K562 (cell line): ENCODE measurements around the gene EIF2S3.

Source experiments
- CTCF ChIP-seq, 3 experiments: IDR thresholded peaks in 2 of 3; conservative IDR thresholded peaks in 1 of 3; 2 replicates each; pipeline ENCODE4 v1.5.1; 2011 to 2012; ENCODE audit warnings: low read length in 3 of 3, mild to moderate bottlenecking in 3 of 3, control low read depth in 2 of 3, improper control_type of control experiment in 1 of 3, inconsistent platforms in 1 of 3, low read depth in 1 of 3, mixed read lengths in 1 of 3, moderate library complexity in 1 of 3; ENCODE audit not compliant: insufficient read depth in 2 of 3
- EZH2 ChIP-seq: IDR thresholded peaks from 2 replicates; pipeline ENCODE4 v1.6.1; 2012; ENCODE audit warnings: low read depth, mild to moderate bottlenecking, inconsistent platforms, low read length, borderline replicate concordance
- GATAD2A ChIP-seq: fragments of 450-650 bp; IDR thresholded peaks from 2 replicates; pipeline ENCODE4 v1.6.1; 2017
- LARP7 ChIP-seq: fragments of 450-650 bp; IDR thresholded peaks from 2 replicates; pipeline ENCODE4 v1.6.1; 2016
- MBD1 ChIP-seq: fragments of 250-450 bp; sonication (Bioruptor Pico); IDR thresholded peaks from 2 replicates; pipeline ENCODE4 v1.8.0; 2022; ENCODE audit warnings: inconsistent platforms
- MCM7 ChIP-seq, 2 experiments: fragments of 450-650 bp; IDR thresholded peaks; 2 replicates each; pipeline ENCODE4 v1.6.1; 2016 to 2018
- MYC ChIP-seq, 2 experiments: fragments of 250-450 bp in 1 of 2; sonication (Bioruptor Pico) in 1 of 2; IDR thresholded peaks; 2 replicates each; pipeline versions ENCODE4 v1.5.1 to v1.6.1; 2012 to 2021; ENCODE audit warnings: low read depth in 2 of 2, borderline replicate concordance in 1 of 2, improper control_type of control experiment in 1 of 2, low read length in 1 of 2, mild to moderate bottlenecking in 1 of 2, moderate library complexity in 1 of 2
- NCOA1 ChIP-seq: fragments of 450-650 bp; IDR thresholded peaks from 2 replicates; pipeline ENCODE4 v1.6.1; 2016; ENCODE audit warnings: low read depth
- NFYB ChIP-seq: IDR thresholded peaks from 2 replicates; pipeline ENCODE4 v1.6.1; 2011; ENCODE audit warnings: mild to moderate bottlenecking, moderate library complexity; ENCODE audit not compliant: insufficient read length; ENCODE audit errors: extremely low read depth
- NR1H2 ChIP-seq: sonication (generic); formaldehyde crosslinking; IDR thresholded peaks from 2 replicates; pipeline ENCODE4 v1.4.0; 2020; ENCODE audit warnings: mild to moderate bottlenecking, missing genetic modification reagents
- REST ChIP-seq, 2 experiments: fragments of 450-650 bp; formaldehyde crosslinking in 1 of 2; IDR thresholded peaks; 2 replicates each; pipeline versions ENCODE4 v1.4.0 to v1.6.1; 2014 to 2020; ENCODE audit warnings: mild to moderate bottlenecking in 2 of 2, borderline replicate concordance in 1 of 2, low read depth in 1 of 2
- ZBTB43 ChIP-seq: sonication (generic); formaldehyde crosslinking; IDR thresholded peaks from 2 replicates; pipeline ENCODE4 v1.8.0; 2023; ENCODE audit warnings: mild to moderate bottlenecking, missing genetic modification reagents
- ZNF644 ChIP-seq: fragments of 200-800 bp; sonication (Bioruptor generic); IDR thresholded peaks from 2 replicates; pipeline ENCODE4 v1.6.1; 2016; ENCODE audit warnings: low read depth, missing genetic modification characterization, missing compliant biosample characterization
- ZNF699 ChIP-seq: fragments of 250-450 bp; sonication (Bioruptor Pico); IDR thresholded peaks from 2 replicates; pipeline ENCODE4 v1.8.0; 2021; ENCODE audit warnings: mild to moderate bottlenecking, moderate library complexity; ENCODE audit not compliant: insufficient replicate concordance

GRCh38 chrX:24097741-24098260 lies 43.0 kb downstream of the EIF2S3 start:
- TF ChIP-seq CTCF (IDR thresholded peaks at IDR 0.05 in 2 of 3, conservative IDR thresholded peaks at IDR 0.05 in 1 of 3; ENCODE audit: insufficient read depth in 2 of 3, low read depth in 1 of 3, low read length in 3 of 3) (no peak), GATAD2A (no peak), NFYB (no peak), REST (IDR thresholded peaks at IDR 0.05; ENCODE audit: borderline replicate concordance) (no peak), REST (CRISPR knock-in tag; IDR thresholded peaks at IDR 0.05; ENCODE audit: low read depth) (no peak), NCOA1 (no peak), LARP7 (no peak), MBD1 (CRISPR knock-in tag) (no peak), ZBTB43 (CRISPR knock-in tag) (no peak), MCM7 (IDR thresholded peaks at IDR 0.05) (no peak), ZNF699 (CRISPR knock-in tag) (no peak), NR1H2 (CRISPR knock-in tag) (no peak), MYC (IDR thresholded peaks at IDR 0.05; ENCODE audit: low read depth, low read length) (no peak), MYC (CRISPR knock-in tag; IDR thresholded peaks at IDR 0.05; ENCODE audit: borderline replicate concordance, low read depth) (no peak), ZNF644 (tag) (no peak), EZH2 (no peak)
